A549 treated with AZD9567 at 1 μM for 4 hours (cell line): ENCODE measurements around the gene CEBPZOS. TPM values are rescaled to one million over a fixed set of nuclear protein-coding genes. Genes with fewer than 3 reads are reported as not detected.

Source experiments
- total RNA-seq: library from RNA; stranded (reverse); fragments of 200-300 nt; extraction: Qiagen RNA extraction; gene quantifications from 5 replicates; pipeline ENCODE4 v1.2.3, GENCODE V29; 2022; ENCODE audit not compliant: insufficient read depth

The CEBPZOS gene
- 37.4 to 45.6 TPM (median 37.8 TPM) in 5 replicates for total RNA-seq

GRCh38 chr2:37196320-37197195, at the start of gene CEBPZOS:
Gene CEBPZOS (plus strand): TSS chr2:37196496. CDS start chr2:37199705, 3,209 bp downstream.

GRCh38 chr2:37156857-37157714, 39.2 kb upstream of the CEBPZOS start, which contains the start of gene EIF2AK2:
Gene EIF2AK2 (minus strand): TSS chr2:37156980. CDS start chr2:37147806, 9,174 bp downstream.

GRCh38 chr2:37188570-37188969, 7.7 kb upstream of the CEBPZOS start, which contains the start of gene SULT6B1:
Gene SULT6B1 (minus strand): TSS chr2:37188670. CDS start chr2:37188640, 30 bp downstream.

GRCh38 chr2:37231241-37232130, 35.2 kb downstream of the CEBPZOS start, which contains the start of the genes CEBPZ and NDUFAF7:
Gene CEBPZ (minus strand): TSS chr2:37231596. CDS start chr2:37231567, 29 bp downstream.
Gene NDUFAF7 (plus strand): TSS chr2:37231658. CDS start chr2:37231706, 48 bp downstream.

Other genes with a start within 250 kb of the CEBPZOS start
- gene STRN, start 230.0 kb upstream of the CEBPZOS start, total RNA-seq = 12.6 to 18.1 TPM (median 17.5 TPM) in 5 replicates
- 6.1 to 8.5 TPM (median 7.3 TPM) in 5 replicates for gene HEATR5B, start 112.1 kb upstream of the CEBPZOS start, total RNA-seq
- 8.6 to 10.9 TPM (median 10.5 TPM) in 5 replicates for gene GPATCH11, start 112.0 kb upstream of the CEBPZOS start, total RNA-seq
- 16.8 to 24.2 TPM (median 23.0 TPM) in 5 replicates for gene EIF2AK2, start 39.5 kb upstream of the CEBPZOS start, total RNA-seq
- gene SULT6B1, start 7.8 kb upstream of the CEBPZOS start, total RNA-seq = not detected in 5 replicates
- gene CEBPZ, start 35.1 kb downstream of the CEBPZOS start, total RNA-seq = 72.4 to 88.0 TPM (median 74.1 TPM) in 5 replicates
- gene NDUFAF7, start 35.2 kb downstream of the CEBPZOS start, total RNA-seq = 16.7 to 27.2 TPM (median 19.0 TPM) in 5 replicates
- gene PRKD3, start 128.3 kb downstream of the CEBPZOS start, total RNA-seq = 8.4 to 13.4 TPM (median 12.8 TPM) in 5 replicates
- gene QPCT, start 148.1 kb downstream of the CEBPZOS start, total RNA-seq = 18.5 to 25.7 TPM (median 19.1 TPM) in 5 replicates